CD4-positive, alpha-beta memory T cell (primary cell): ENCODE results near the gene MANBA. TPM values are rescaled to one million over a fixed set of nuclear protein-coding genes. Genes with fewer than 3 reads are reported as not detected.

ENCODE experiments used
- CTCF ChIA-PET: fragments of 350-600 bp; sonication (Branson Sonifier 250); formaldehyde crosslinking; loops from one replicate; lab custom pipeline; 2021; ENCODE audit warnings: inconsistent platforms; ENCODE audit not compliant: partially characterized antibody; lab: Charles Lee
- POLR2A ChIA-PET: fragments of 350-600 bp; sonication (Branson Sonifier 250); formaldehyde crosslinking; loops from one replicate; lab custom pipeline; 2021; ENCODE audit not compliant: partially characterized antibody; lab: Charles Lee
- DNase-seq, 5 donors: peaks; one replicate each; pipeline versions ENCODE4 v3.0.0 to v3.0.0-alpha.2; 2020 to 2022; ENCODE audit warnings: mixed read lengths in 1 of 5
- H3K27ac ChIP-seq: one replicate; pipeline ENCODE4 v1.7.0; 2013; ENCODE audit warnings: low read depth, low read length
- H3K27me3 ChIP-seq: 2 replicates; pipeline ENCODE4 v1.7.0; 2013; ENCODE audit warnings: mild to moderate bottlenecking, low read length, moderate library complexity; ENCODE audit not compliant: insufficient read depth
- H3K36me3 ChIP-seq: 2 replicates; pipeline ENCODE4 v1.7.0; 2013; ENCODE audit warnings: mild to moderate bottlenecking, low read length, moderate library complexity; ENCODE audit not compliant: insufficient read depth
- H3K4me1 ChIP-seq: 2 replicates; pipeline ENCODE4 v1.7.0; 2013; ENCODE audit warnings: mild to moderate bottlenecking, low read length, moderate library complexity; ENCODE audit not compliant: insufficient read depth
- H3K4me3 ChIP-seq, 2 donors: one replicate each; pipeline ENCODE4 v1.7.0; 2013; ENCODE audit warnings: low read length in 2 of 2, mild to moderate bottlenecking in 1 of 2
- H3K9me3 ChIP-seq, 2 donors: one replicate each; pipeline ENCODE4 v1.7.0; 2013; ENCODE audit warnings: low read length in 2 of 2, control low read depth in 1 of 2; ENCODE audit not compliant: control insufficient read depth in 1 of 2
- H3K27ac Mint-ChIP-seq, 7 donors: one replicate each; pipeline ENCODE4 v1.8.0; 2020 to 2021; ENCODE audit warnings: mixed read lengths in 7 of 7, mild to moderate bottlenecking in 6 of 7, inconsistent platforms in 3 of 7, moderate library complexity in 3 of 7
- H3K27me3 Mint-ChIP-seq, 2 donors: one replicate each; pipeline ENCODE4 v1.8.0; 2020 to 2021; ENCODE audit warnings: mixed read lengths in 2 of 2
- H3K36me3 Mint-ChIP-seq, 2 donors: one replicate each; pipeline ENCODE4 v1.8.0; 2020 to 2021; ENCODE audit warnings: mixed read lengths in 2 of 2, inconsistent platforms in 1 of 2, mild to moderate bottlenecking in 1 of 2
- H3K4me1 Mint-ChIP-seq, 4 donors: one replicate each; pipeline ENCODE4 v1.8.0; 2020 to 2021; ENCODE audit warnings: mixed read lengths in 4 of 4, mild to moderate bottlenecking in 1 of 4
- H3K4me3 Mint-ChIP-seq, 8 donors: one replicate each; pipeline ENCODE4 v1.8.0; 2020 to 2021; ENCODE audit warnings: mixed read lengths in 8 of 8, mild to moderate bottlenecking in 7 of 8, moderate library complexity in 6 of 8, inconsistent platforms in 3 of 8
- H3K9me3 Mint-ChIP-seq, 8 donors: one replicate each; pipeline ENCODE4 v1.8.0; 2020 to 2021; ENCODE audit warnings: mixed read lengths in 8 of 8, mild to moderate bottlenecking in 5 of 8, inconsistent platforms in 3 of 8, moderate library complexity in 1 of 8
- intact Hi-C: fragments of 100-400 bp; cut with micrococcal nuclease; formaldehyde crosslinking; loops from one replicate; pipeline ENCODE4 v1.15.1; 2023
- polyA plus RNA-seq, 2 donors: library from polyadenylated mRNA; unstranded; fragments of 300-500 nt; fragmentation: Illumina TruSeq; gene quantifications; one replicate each; pipeline ENCODE4 v1.2.3, GENCODE V29; 2021
- total RNA-seq, 2 experiments: library from RNA; stranded (reverse); gene quantifications; one replicate each; pipeline ENCODE4 v1.2.3, GENCODE V29; 2021

MANBA gene
- total and polyA plus RNA-seq, 4 experiments from 2014 or later: 13.5 to 33.2 (median 26.3) TPM

DNA sequence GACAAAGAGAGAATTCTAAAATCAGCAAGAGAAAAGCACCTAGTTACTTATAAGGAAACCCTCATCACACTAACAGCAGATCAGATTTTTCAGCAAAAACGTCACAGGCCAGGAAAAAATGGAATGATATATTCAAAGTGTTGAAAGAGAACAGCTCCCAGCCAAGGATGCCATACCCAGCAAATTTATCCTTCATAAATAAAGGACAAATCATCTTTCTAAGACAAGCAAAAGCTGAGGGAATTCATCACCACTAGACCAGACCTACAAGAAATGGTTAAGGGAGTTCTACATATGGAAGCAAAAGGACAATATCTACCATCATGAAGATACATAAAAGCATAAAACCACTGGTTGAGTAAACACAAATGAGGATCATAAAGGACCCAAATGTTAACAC is 53.6 kb downstream of the MANBA start:
- Mint-ChIP-seq H3K27me3 (no peaks in the 10 kb centered on the region), H3K4me3 (no peak overlapping the region), H3K36me3 (peaks cover 38 to 66% of the 10 kb centered on the region in 2 donors), H3K27ac (no peak overlapping the region), H3K4me1 (peaks cover 3 to 18% (median 10%) of the 10 kb centered on the region in 4 donors), H3K9me3 (peaks cover 0 to 13% (median 6%) of the 10 kb centered on the region in 8 donors)
- DNase-seq: no peak
- CTCF ChIA-PET: no interaction called here
- intact Hi-C loops: no loop called here
- Histone ChIP-seq H3K36me3 (no peaks in the 10 kb centered on the region), H3K4me1 (no peaks in the 10 kb centered on the region), H3K9me3 (no peaks in the 10 kb centered on the region), H3K27ac (no peak overlapping the region), H3K4me3 (no peak overlapping the region), H3K27me3 (no peaks in the 10 kb centered on the region)
- POLR2A ChIA-PET: no interaction called here

- ChIA-PET POLR2A (no interaction called here), CTCF (interaction anchor here (1.2 kb wide), 1 partner anchor 12 kb away, joined by 3 read pairs; no protein-coding TSS in a partner anchor)
- H3K27me3 ChIP-seq: no peaks in the 10 kb centered on the region
- no peak overlapping the region for H3K27ac ChIP-seq
- no peak overlapping the region for H3K4me3 ChIP-seq
- DNase-seq: no peak
- H3K4me3 Mint-ChIP-seq: no peak overlapping the region
- peaks cover 0 to 13% (median 6%) of the 10 kb centered on the region in 8 donors for H3K9me3 Mint-ChIP-seq
- no peak overlapping the region for H3K27ac Mint-ChIP-seq
- no peaks in the 10 kb centered on the region for H3K36me3 ChIP-seq
- H3K4me1 Mint-ChIP-seq: peaks cover 1 to 18% (median 8%) of the 10 kb centered on the region in 4 donors
- no peaks in the 10 kb centered on the region for H3K27me3 Mint-ChIP-seq
- H3K9me3 ChIP-seq: no peaks in the 10 kb centered on the region
- H3K4me1 ChIP-seq: no peaks in the 10 kb centered on the region
- intact Hi-C loops: no loop called here
- peaks cover 24 to 49% of the 10 kb centered on the region in 2 donors for H3K36me3 Mint-ChIP-seq
Observed at GRCh38 chr4:102705391-102705935, 55.3 kb downstream of the MANBA start.

DNA sequence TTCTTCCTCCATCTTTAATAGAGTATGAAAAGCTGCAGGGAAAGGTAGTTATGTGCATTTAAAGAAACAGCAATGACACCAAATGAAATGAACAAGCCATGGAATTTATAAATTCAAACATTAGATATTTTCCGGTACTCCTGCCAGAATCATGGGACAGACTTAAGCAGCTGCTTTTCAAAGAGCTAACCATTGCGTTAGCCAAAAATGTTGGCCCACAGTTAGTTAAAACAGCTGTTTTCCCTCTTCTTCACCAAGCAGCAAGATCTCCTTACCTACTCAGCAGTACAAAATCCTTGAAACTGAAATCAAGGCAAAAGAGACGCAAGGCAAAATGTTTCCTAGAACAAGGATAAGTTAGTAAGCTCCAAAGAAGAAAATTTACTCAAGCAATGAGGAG is 64.0 kb downstream of the MANBA start:
- no peak overlapping the region for H3K27ac ChIP-seq
- ChIA-PET CTCF (no interaction called here), POLR2A (no interaction called here)
- Mint-ChIP-seq H3K9me3 (peaks cover 0 to 5% (median 0%) of the 10 kb centered on the region in 8 donors), H3K36me3 (peaks cover 24 to 34% of the 10 kb centered on the region in 2 donors), H3K27me3 (no peaks in the 10 kb centered on the region), H3K4me3 (no peak overlapping the region), H3K27ac (no peak overlapping the region), H3K4me1 (no peaks in the 10 kb centered on the region)
- H3K4me1 ChIP-seq: no peaks in the 10 kb centered on the region
- no peaks in the 10 kb centered on the region for H3K36me3 ChIP-seq
- no peak overlapping the region for H3K4me3 ChIP-seq
- no peak for DNase-seq
- H3K27me3 ChIP-seq: no peaks in the 10 kb centered on the region
- no peaks in the 10 kb centered on the region for H3K9me3 ChIP-seq
- intact Hi-C loops: no loop called here

DNA sequence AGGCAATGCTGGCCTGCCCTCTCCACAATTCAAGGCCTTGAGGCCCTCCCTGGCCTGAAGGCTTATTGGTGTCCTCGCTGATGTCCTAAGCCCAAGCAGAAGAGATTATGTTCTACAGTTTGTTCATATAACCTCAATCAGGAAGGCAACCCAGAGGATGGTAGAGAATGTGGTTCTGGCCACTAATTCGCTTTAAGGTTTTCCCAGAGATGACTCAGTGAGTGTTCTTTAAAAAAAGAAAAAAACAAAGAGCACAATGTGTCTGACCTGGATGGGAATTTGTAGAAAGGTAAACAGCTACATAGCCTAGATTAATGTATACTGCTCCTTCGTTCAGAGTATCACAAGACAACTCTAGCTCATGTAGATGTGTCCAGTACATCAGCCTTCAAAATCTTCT is 66.0 kb downstream of the MANBA start:
- Histone ChIP-seq H3K36me3 (no peaks in the 10 kb centered on the region), H3K27me3 (no peaks in the 10 kb centered on the region), H3K4me3 (no peak overlapping the region), H3K27ac (no peak overlapping the region), H3K4me1 (no peaks in the 10 kb centered on the region), H3K9me3 (no peaks in the 10 kb centered on the region)
- Mint-ChIP-seq H3K9me3 (peaks cover 0 to 2% (median 0%) of the 10 kb centered on the region in 8 donors), H3K4me3 (no peak overlapping the region), H3K4me1 (no peaks in the 10 kb centered on the region), H3K36me3 (peaks cover 27 to 41% of the 10 kb centered on the region in 2 donors), H3K27me3 (no peaks in the 10 kb centered on the region), H3K27ac (peak overlapping the region in 2 of 7 donors; percentile 6 to 50)
- DNase-seq: no peak
- ChIA-PET CTCF (no interaction called here), POLR2A (no interaction called here)
- intact Hi-C loops: no loop called here

- Histone ChIP-seq H3K4me3 (no peak overlapping the region), H3K4me1 (no peaks in the 10 kb centered on the region), H3K36me3 (no peaks in the 10 kb centered on the region), H3K27me3 (no peaks in the 10 kb centered on the region), H3K9me3 (no peaks in the 10 kb centered on the region), H3K27ac (no peak overlapping the region)
- POLR2A ChIA-PET: no interaction called here
- Mint-ChIP-seq H3K9me3 (peaks cover 0 to 2% (median 0%) of the 10 kb centered on the region in 8 donors), H3K4me3 (no peak overlapping the region), H3K36me3 (peaks cover 29 to 44% of the 10 kb centered on the region in 2 donors), H3K27ac (peak overlapping the region in 1 of 7 donors; percentile 32), H3K4me1 (no peaks in the 10 kb centered on the region), H3K27me3 (no peaks in the 10 kb centered on the region)
- DNase-seq: no peak
- intact Hi-C loops: no loop called here
- CTCF ChIA-PET: no interaction called here
Observed at GRCh38 chr4:102693861-102694260, 66.9 kb downstream of the MANBA start.

- H3K27ac ChIP-seq: no peak overlapping the region
- CTCF ChIA-PET: no interaction called here
- H3K36me3 ChIP-seq: peaks cover 3% of the 10 kb centered on the region
- no peak for DNase-seq
- intact Hi-C loops: no loop called here
- H3K4me3 ChIP-seq: no peak overlapping the region
- POLR2A ChIA-PET: no interaction called here
- H3K27ac Mint-ChIP-seq: no peak overlapping the region
- no peaks in the 10 kb centered on the region for H3K9me3 ChIP-seq
- no peaks in the 10 kb centered on the region for H3K27me3 Mint-ChIP-seq
- H3K4me3 Mint-ChIP-seq: no peak overlapping the region
- peaks cover 29 to 44% of the 10 kb centered on the region in 2 donors for H3K36me3 Mint-ChIP-seq
- H3K27me3 ChIP-seq: no peaks in the 10 kb centered on the region
- no peaks in the 10 kb centered on the region for H3K4me1 Mint-ChIP-seq
- H3K9me3 Mint-ChIP-seq: peaks cover 0 to 2% (median 0%) of the 10 kb centered on the region in 8 donors
- H3K4me1 ChIP-seq: no peaks in the 10 kb centered on the region
Observed at GRCh38 chr4:102693262-102693850, 67.4 kb downstream of the MANBA start.

DNA sequence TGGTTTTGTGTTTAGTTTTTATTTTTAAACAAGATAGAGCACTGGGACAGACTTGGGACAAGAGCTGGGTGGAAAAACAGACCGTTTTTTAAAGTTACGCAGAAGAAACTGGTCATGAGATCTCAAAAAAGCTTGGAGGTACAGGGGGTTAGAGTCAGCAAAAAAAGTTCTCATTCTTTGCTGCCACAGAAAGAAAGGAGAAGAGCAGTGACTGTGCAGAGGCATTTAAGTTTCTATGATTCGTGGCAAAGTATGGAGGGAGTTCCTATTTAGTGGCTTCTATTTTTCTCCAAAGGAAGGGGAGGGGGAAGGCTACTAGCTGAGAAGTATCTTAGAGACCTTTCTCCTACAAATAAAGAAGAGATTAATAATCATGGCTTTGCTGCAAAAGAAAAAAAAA is 68.3 kb downstream of the MANBA start:
- H3K36me3 ChIP-seq: peaks cover 10% of the 10 kb centered on the region
- no peak overlapping the region for H3K4me3 ChIP-seq
- Mint-ChIP-seq H3K27ac (no peak overlapping the region), H3K4me1 (no peaks in the 10 kb centered on the region), H3K9me3 (peaks cover 0 to 2% (median 0%) of the 10 kb centered on the region in 8 donors), H3K36me3 (peaks cover 29 to 44% of the 10 kb centered on the region in 2 donors), H3K4me3 (no peak overlapping the region), H3K27me3 (no peaks in the 10 kb centered on the region)
- H3K27ac ChIP-seq: no peak overlapping the region
- no peaks in the 10 kb centered on the region for H3K27me3 ChIP-seq
- no peaks in the 10 kb centered on the region for H3K4me1 ChIP-seq
- intact Hi-C loops: no loop called here
- DNase-seq: no peak
- ChIA-PET POLR2A (no interaction called here), CTCF (no interaction called here)
- H3K9me3 ChIP-seq: no peaks in the 10 kb centered on the region
